ENCODE results near the gene MAPK9.

Gene MAPK9

GRCh38 chr5:180199390-180199789 lies 92.5 kb downstream of the MAPK9 start:
- Histone ChIP-seq H2AFZ (ENCODE audit: low read length) (no peak overlapping the region), H3K36me3 (ENCODE audit: insufficient read depth, low read length) (no peaks in the 10 kb centered on the region), H3F3A (ENCODE audit: low read depth) (no peaks in the 10 kb centered on the region), H3K9me3 (ENCODE audit: insufficient read depth, low read depth, low read length) (no peaks in the 10 kb centered on the region), H3K9ac (ENCODE audit: low read depth, low read length, poor library complexity, severe bottlenecking) (no peak overlapping the region), H3K4me1 (ENCODE audit: insufficient read depth, low read length, poor library complexity, severe bottlenecking) (no peaks in the 10 kb centered on the region), H3K27me3 (ENCODE audit: insufficient read depth, low read length, poor library complexity, severe bottlenecking) (no peaks in the 10 kb centered on the region), H4K20me1 (ENCODE audit: insufficient read depth, low read length, poor library complexity, severe bottlenecking) (no peaks in the 10 kb centered on the region), H3K9me2 (replicated peaks; ENCODE audit: low read depth, low read length) (no peaks in the 10 kb centered on the region), H3K79me2 (ENCODE audit: insufficient read depth, low read length) (no peaks in the 10 kb centered on the region), H3K4me2 (ENCODE audit: low read depth, low read length, poor library complexity, severe bottlenecking) (no peak overlapping the region), H3K4me3 (ENCODE audit: low read length, poor library complexity, severe bottlenecking) (no peak overlapping the region)
- TF ChIP-seq, protein P1, sequence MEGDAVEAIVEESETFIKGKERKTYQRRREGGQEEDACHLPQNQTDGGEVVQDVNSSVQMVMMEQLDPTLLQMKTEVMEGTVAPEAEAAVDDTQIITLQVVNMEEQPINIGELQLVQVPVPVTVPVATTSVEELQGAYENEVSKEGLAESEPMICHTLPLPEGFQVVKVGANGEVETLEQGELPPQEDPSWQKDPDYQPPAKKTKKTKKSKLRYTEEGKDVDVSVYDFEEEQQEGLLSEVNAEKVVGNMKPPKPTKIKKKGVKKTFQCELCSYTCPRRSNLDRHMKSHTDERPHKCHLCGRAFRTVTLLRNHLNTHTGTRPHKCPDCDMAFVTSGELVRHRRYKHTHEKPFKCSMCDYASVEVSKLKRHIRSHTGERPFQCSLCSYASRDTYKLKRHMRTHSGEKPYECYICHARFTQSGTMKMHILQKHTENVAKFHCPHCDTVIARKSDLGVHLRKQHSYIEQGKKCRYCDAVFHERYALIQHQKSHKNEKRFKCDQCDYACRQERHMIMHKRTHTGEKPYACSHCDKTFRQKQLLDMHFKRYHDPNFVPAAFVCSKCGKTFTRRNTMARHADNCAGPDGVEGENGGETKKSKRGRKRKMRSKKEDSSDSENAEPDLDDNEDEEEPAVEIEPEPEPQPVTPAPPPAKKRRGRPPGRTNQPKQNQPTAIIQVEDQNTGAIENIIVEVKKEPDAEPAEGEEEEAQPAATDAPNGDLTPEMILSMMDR (conservative IDR thresholded peaks at IDR 0.05; ENCODE audit: low read length): no peak
- TF ChIP-seq EZH2phosphoT487 (IDR thresholded peaks at IDR 0.05; ENCODE audit: borderline replicate concordance): no peak

DNA sequence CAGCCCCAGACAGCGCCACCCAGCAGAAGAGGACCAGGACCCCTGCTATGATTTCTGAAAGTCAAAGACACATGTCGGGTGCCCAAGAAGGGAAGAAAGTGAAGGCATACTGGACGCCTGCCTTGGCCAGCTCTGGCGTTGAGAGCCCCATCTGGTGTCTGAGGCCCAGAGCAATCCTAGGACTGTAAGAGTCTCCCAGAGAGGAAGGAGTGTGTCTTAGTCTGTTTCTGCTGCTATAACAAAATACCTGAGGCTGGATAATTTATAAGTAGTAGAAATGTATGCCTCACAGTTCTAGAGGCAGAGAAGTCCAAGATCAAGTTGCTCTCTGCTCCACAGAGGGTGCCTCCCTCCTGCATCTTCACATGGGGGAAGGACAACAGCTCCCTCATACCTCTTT lies 93.7 kb downstream of the MAPK9 start:
- H3K9me2 ChIP-seq (replicated peaks; ENCODE audit: low read depth, low read length): no peaks in the 10 kb centered on the region
- no peak overlapping the region for H3K9ac ChIP-seq (ENCODE audit: low read depth, low read length, poor library complexity, severe bottlenecking)
- H4K20me1 ChIP-seq (ENCODE audit: insufficient read depth, low read length, poor library complexity, severe bottlenecking): no peaks in the 10 kb centered on the region
- H3K4me1 ChIP-seq (ENCODE audit: insufficient read depth, low read length, poor library complexity, severe bottlenecking): no peaks in the 10 kb centered on the region
- no peaks in the 10 kb centered on the region for H3K27me3 ChIP-seq (ENCODE audit: insufficient read depth, low read length, poor library complexity, severe bottlenecking)
- H3K4me3 ChIP-seq (ENCODE audit: low read length, poor library complexity, severe bottlenecking): no peak overlapping the region
- no peak overlapping the region for H3K4me2 ChIP-seq (ENCODE audit: low read depth, low read length, poor library complexity, severe bottlenecking)
- no peaks in the 10 kb centered on the region for H3K79me2 ChIP-seq (ENCODE audit: insufficient read depth, low read length)
- no peak for TF ChIP-seq EZH2phosphoT487 (IDR thresholded peaks at IDR 0.05; ENCODE audit: borderline replicate concordance)
- TF ChIP-seq, protein P1 (conservative IDR thresholded peaks at IDR 0.05; ENCODE audit: low read length): no peak
- no peaks in the 10 kb centered on the region for H3K9me3 ChIP-seq (ENCODE audit: insufficient read depth, low read depth, low read length)
- no peaks in the 10 kb centered on the region for H3K36me3 ChIP-seq (ENCODE audit: insufficient read depth, low read length)
- H2AFZ ChIP-seq (ENCODE audit: low read length): no peak overlapping the region
- no peaks in the 10 kb centered on the region for H3F3A ChIP-seq (ENCODE audit: low read depth)

GRCh38 chr5:180197016-180197702 lies 94.7 kb downstream of the MAPK9 start:
- H3K4me2 ChIP-seq (ENCODE audit: low read depth, low read length, poor library complexity, severe bottlenecking): no peak overlapping the region
- no peak overlapping the region for H2AFZ ChIP-seq (ENCODE audit: low read length)
- no peaks in the 10 kb centered on the region for H3K4me1 ChIP-seq (ENCODE audit: insufficient read depth, low read length, poor library complexity, severe bottlenecking)
- H3K9me3 ChIP-seq (ENCODE audit: insufficient read depth, low read depth, low read length): no peaks in the 10 kb centered on the region
- H4K20me1 ChIP-seq (ENCODE audit: insufficient read depth, low read length, poor library complexity, severe bottlenecking): no peaks in the 10 kb centered on the region
- H3K36me3 ChIP-seq (ENCODE audit: insufficient read depth, low read length): no peaks in the 10 kb centered on the region
- no peaks in the 10 kb centered on the region for H3K27me3 ChIP-seq (ENCODE audit: insufficient read depth, low read length, poor library complexity, severe bottlenecking)
- H3F3A ChIP-seq (ENCODE audit: low read depth): no peaks in the 10 kb centered on the region
- no peaks in the 10 kb centered on the region for H3K9me2 ChIP-seq (replicated peaks; ENCODE audit: low read depth, low read length)
- no peaks in the 10 kb centered on the region for H3K79me2 ChIP-seq (ENCODE audit: insufficient read depth, low read length)
- H3K4me3 ChIP-seq (ENCODE audit: low read length, poor library complexity, severe bottlenecking): no peak overlapping the region
- no peak for TF ChIP-seq EZH2phosphoT487 (IDR thresholded peaks at IDR 0.05; ENCODE audit: borderline replicate concordance)
- TF ChIP-seq, protein P1 (conservative IDR thresholded peaks at IDR 0.05; ENCODE audit: low read length): no peak
- H3K9ac ChIP-seq (ENCODE audit: low read depth, low read length, poor library complexity, severe bottlenecking): no peak overlapping the region

Measured in Loucy (cell line).